ENCODE results near the gene ANXA5.
"Not testable (repeated sequence)": the region's sequence is repeated elsewhere in the genome, so short reads cannot be mapped to it uniquely, and the experiment has no call there.

Gene ANXA5

DNA sequence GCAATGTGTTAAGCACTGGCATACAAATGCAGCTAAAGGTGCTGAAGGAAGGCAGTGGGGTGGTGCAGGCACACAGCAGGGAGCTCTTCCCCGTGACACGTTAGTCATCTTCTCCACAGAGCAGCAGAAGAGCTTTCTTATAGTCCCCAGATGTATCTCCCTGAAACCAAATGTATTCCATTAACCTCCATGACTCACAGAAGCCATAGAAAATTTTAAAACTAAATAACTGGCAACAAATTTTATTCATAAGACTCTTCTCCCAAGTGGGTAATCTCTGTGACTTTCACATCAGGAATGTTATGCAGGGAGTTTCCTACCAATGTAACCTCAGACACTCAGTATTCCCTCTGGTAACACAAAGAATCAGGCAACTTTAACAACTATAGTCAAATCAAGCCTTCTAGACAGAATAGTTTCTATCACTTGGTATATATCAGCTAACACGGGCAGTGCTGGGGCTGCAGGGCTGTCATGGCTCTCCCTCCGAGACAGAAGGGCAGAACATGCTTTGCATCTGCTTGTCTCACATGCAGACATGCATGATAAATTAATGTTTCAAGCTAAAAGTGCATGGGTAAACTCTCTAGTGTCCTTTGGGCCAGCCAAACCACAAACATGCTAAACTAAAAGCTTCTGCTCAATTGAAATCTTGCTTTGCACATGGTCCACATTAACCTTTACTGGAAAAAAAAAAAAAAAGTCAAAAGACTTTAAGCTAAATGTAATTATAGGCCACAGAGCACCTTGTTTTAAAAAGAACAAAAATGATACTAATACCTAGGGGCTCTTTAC is 28.2 kb downstream of the ANXA5 start:
- H3K27ac ChIP-seq = no peak overlapping the region
- TF ChIP-seq ZFX (IDR thresholded peaks at IDR 0.05) (no peak), CTCF (conservative IDR thresholded peaks at IDR 0.05) (no peak)

DNA sequence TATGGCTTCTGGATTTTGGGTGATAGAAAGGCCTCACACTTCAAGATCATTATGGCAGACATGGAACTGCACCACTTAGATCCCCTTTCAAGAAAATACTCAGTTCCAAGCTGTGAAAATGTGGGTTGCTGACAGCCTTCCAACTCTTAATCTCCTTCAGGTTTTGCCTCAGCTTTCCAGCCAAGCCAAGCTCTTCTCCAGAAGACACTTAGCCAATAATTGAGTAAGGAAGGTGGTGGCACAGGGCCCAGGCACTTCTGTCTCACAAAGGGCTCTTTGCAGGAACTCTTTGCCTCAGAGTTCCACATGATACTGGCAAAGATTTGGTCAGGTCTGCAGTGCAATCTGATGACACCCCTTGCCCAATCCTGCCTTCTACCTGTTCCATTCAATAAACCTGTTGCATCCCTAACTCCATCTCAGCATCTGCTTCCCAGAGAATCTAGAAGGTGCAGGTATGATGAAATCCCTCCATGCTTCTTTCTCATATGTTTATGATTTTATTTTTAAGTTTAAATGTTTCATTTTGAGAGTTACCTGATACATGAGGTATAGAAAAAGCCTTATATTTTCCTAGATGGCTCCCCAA is 30.6 kb downstream of the ANXA5 start:
- H3K27ac ChIP-seq = no peak overlapping the region; the same call in 1 of the 2 replicates
- TF ChIP-seq ZFX (IDR thresholded peaks at IDR 0.05) (no peak), CTCF (conservative IDR thresholded peaks at IDR 0.05) (no peak)

GRCh38 chr4:121665371-121665770 is 31.4 kb downstream of the ANXA5 start:
- TF ChIP-seq ZFX (IDR thresholded peaks at IDR 0.05) (no peak), CTCF (conservative IDR thresholded peaks at IDR 0.05) (no peak)
- H3K27ac ChIP-seq = no peak overlapping the region

- no peak overlapping the region for H3K27ac ChIP-seq
- no peak for TF ChIP-seq CTCF (conservative IDR thresholded peaks at IDR 0.05)
- no peak for TF ChIP-seq ZFX (IDR thresholded peaks at IDR 0.05)
Measured at GRCh38 chr4:121662225-121662624, 34.6 kb downstream of the ANXA5 start.

DNA sequence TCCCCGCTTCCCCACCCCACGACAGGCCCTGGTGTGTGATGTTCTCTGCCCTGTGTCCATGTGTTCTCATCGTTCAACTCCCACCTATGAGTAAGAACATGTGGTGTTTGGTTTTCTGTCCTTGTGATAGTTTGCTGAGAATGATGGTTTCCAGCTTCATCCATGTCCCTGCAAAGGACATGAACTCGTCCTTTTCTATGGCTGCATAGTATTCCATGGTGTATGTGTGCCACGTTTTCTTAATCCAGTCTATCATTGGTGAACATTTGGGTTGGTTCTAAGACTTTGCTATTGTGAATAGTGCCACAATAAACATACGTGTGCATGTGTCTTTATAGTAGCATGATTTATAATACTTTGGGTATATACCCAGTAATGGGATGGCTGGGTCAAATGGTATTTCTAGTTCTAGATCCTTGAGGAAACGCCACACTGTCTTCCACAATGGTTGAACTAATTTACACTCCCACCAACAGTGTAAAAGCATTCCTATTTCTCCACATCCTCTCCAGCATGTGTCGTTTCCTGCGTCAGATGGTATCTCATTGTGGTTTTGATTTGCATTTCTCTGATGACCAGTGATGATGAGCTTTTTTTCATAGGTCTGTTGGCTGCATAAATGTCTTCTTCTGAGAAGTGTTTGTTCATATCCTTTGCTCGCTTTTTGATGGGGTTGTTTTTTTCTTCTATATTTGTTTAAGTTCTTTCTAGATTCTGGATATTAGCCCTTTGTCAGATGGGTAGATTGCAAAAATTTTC is 36.4 kb downstream of the ANXA5 start:
- not testable (repeated sequence) for H3K27ac ChIP-seq

GRCh38 chr4:121658125-121658524 is 38.7 kb downstream of the ANXA5 start:
- no peak for TF ChIP-seq ZFX (IDR thresholded peaks at IDR 0.05)
- TF ChIP-seq CTCF (conservative IDR thresholded peaks at IDR 0.05) = no peak
- no peak overlapping the region for H3K27ac ChIP-seq

DNA sequence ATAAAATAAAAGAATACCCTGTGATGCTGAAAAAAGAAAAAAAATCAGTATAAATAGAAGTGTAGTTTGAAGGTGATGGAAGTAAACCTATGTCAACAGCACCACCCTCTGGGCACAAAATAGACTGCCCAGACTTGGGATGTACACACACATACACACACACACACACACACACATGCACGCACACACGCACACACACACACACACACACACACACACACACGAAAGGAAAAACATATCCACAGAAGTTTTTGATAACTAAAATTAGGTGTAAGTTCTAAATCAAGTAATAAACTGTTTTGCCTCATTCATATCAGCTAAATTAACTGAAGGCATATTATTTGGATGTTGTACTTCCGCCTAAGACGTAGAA is 40.5 kb downstream of the ANXA5 start:
- no peak overlapping the region for H3K27ac ChIP-seq

More for the DNA sequence above, 40.5 kb downstream of the ANXA5 start:
- no peak for TF ChIP-seq ZFX (IDR thresholded peaks at IDR 0.05)
- peak; percentile 70 for TF ChIP-seq CTCF (conservative IDR thresholded peaks at IDR 0.05)

All from C4-2B (cell line).